Kidney glomerular epithelial cell (primary cell): ENCODE data around the gene TRERF1.

ENCODE experiments used
- DNase-seq: peaks from one replicate; lab custom pipeline; 2025; lab: John Stamatoyannopoulos, UW

Gene TRERF1

DNA sequence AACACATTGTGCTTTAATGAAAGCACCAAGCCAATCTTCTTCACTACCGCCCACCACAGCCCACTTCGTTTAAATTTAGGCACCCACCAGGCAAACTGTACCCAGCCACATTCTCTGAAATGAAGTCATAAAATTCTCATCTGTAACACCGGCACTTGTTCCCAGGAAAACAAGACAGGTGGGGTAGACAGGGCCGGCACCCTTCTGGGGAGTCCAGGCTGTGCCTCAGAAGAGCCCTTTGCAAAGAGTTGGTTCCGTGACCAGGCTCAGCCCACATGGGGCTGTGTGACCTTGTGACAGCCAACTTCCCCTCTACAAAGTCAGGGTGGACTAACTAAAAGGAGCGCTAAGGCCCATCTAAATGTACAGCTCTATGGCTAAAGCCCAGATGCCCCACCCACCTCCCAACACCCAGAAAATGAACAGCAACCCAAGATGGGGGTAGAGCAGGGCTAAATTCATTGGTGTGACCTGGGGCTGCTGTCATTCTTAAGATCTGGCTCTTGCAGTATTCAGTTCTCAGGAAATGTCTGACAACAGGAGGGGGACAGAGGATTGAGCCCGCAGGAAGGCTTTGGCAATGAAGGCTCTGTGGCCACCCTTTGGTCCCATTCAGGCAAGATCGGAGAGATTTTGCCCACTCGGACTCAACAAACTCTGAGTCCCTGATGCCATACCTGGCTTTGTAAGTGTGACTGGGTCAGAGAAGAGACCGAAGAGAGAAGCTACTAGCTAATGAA, 56.7 kb downstream of the TRERF1 start:
- DNase-seq: no peak

DNA sequence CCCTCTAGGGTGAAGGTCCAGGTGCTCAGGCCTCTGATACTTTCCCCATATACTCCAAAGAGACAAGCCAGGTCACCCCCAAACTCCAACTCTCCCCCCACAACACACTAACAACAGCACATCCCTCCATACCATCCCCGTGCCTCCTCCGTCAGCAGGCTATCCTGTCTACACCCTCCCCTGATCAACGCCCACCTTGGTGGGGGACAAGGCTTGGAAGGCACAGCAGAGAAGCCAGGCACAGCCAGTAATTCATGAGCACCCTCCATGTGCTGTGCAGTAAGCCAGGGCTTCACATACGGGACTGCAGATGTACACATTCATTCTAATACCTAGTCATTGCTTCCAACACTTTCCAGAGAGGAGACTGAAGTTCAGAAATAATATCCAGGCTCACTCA, 57.6 kb downstream of the TRERF1 start:
- no peak for DNase-seq

DNA sequence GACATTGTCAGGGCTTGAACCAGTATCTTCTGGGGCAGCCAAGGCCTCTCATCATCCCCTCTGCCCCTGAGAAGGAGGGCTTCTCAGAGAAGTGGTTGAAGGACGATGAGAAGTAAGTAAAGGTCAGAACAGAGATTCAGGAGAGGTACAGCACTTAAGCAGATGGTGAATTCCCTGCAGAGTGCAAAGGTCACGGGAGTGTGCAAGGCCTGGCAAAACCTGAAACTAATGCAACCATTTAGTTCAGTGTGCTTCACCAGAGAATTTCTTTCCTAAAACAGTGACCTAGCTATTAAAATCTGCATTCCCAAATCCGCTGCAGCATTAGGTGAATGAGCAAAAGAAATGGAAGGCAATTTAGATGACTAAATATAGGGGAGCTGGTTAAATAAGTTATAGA, 58.4 kb downstream of the TRERF1 start:
- DNase-seq: no peak

DNA sequence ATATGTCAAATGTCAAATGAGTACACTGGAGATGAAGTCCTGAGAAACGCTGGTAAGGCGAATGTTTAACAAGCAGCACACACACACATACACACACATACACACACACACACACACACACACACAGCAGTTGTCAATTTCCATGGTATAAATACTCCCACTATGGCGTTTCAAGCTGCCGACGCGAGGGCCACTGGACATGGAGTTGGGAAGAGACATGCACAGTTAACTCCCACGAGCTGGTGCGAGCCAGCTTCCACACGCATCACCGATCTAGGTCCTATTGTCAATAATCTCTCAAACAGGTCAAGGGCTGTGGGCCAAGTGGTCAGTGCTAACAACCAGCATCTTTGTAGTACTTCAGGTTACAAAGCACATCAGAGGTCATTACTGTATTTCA, 58.9 kb downstream of the TRERF1 start:
- DNase-seq: peak; percentile 16

DNA sequence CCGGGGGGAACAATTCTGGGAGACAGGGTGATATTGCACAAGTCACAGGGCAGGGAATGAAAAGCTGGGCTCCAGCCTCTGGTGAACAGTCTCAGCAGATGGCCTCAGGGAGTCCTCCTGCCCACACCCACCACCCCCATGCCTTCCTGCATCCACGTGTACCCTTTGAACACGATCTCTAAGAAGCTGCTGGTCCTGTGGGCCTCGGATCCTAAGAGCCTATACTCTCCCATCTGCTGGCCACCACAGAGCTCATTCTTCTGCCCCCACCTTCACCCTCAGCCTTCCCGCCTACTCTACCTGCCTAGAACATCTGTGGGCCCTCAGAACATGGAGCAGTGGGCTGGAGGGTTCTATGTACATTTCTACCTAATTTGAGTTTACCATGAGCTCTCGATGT, 60.3 kb downstream of the TRERF1 start:
- no peak for DNase-seq

DNA sequence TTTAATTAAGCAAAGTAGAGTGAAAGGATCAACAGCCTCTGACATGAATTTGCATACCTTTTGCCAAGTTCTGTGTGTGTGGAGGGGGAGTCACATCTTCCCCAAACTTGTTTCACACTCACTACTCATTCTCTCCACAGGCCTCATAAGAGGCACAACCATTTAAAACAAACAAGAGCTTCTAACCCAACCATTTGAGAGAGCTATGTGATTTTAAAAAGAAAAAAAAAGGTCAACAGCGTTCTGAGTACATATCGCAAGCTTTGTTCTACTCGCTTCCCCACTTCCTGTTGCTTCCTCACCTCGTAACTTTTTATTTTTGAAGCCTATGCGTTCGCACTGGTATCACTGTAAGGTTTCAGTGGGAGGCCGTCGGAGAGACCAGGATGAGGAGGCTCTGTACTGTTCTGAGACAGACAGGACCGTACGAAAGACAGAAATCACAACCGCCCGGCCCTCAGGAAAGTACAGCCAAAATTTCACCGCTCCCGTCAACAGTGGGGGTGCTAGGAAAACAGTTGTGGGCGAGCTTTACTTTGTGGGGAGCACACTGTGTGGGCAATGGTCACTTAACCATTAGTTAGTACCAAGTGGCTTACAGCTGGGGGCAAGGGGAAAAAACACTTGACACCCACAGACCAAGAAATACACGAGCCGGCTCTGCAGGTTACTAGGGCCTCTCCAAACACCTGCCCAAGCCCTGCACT, 61.3 kb downstream of the TRERF1 start:
- no peak for DNase-seq

DNA sequence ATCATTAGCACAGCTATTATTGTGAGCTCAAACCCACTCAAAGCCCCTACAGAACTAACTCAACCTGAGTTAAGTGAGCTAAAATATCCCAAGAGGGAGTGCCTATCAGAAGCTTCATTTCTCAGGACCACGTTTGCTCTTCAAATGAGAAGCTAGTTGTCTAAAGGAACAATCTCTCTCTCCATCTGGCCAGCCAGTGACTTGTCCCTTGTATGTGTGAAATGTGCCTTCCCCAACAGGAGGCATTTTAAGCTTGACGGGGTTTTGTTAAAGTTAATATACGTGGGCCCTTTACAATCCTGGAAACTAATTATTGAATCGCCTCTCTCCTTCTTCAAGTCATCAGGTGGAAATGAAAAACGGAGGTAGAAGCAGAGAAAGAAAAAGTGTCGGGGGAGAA, 62.0 kb downstream of the TRERF1 start:
- no peak for DNase-seq

DNA sequence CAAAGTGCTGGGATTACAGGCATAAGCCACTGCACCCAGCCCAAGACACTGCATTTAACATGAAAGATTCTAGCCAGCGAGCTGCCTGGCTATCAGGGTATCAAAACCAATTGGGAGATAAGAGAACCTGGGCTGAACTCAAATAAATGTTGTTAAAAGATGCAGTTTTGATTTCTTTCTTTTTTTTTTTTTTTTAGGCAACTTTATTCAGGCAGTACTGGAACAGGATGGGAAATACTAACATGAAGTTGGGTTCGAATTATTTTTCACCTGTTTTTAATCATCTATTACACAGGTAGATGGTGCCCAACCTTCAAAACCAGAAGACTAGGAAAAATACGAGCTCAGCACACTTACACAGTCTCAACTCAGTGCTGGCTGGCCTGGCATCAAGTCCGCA, 63.7 kb downstream of the TRERF1 start:
- no peak for DNase-seq

DNA sequence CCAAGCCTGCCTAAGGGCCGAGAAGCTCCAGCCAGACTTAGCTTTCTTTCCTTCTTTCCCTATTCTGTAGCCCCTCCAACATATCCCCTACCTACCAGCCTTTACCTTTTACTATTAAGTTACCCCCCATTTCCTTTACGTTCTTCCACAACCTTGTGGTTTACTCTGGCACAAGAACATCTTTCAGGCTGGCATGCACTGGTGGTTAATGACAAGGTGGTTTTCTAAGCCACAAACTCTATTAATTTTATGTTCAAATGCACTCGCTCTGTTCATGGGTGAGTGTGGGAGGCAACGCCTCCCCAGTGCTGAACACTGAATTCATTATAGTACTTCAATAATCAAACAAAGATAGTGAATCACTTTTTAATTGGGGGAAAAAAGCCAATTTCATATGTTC, 64.4 kb downstream of the TRERF1 start:
- DNase-seq: peak; percentile 30

DNA sequence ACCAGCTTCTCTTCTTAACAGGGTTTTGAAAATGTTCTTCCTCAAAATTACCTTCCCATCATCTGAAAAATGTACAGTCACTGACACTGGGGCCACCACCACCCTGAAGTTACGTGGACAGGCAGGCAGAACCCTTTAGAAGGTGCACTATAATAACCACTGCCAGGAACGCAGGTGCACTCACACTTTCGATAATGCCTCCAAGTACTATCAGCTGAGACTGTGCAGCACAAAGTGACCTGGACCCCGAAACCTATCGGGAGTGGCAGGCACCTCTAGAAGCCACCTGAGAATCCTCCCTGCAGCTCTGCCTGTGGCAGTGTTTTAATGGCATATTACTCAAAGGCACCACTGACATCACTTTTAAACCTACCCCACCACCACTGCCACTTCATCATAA, 66.4 kb downstream of the TRERF1 start:
- no peak for DNase-seq

DNA sequence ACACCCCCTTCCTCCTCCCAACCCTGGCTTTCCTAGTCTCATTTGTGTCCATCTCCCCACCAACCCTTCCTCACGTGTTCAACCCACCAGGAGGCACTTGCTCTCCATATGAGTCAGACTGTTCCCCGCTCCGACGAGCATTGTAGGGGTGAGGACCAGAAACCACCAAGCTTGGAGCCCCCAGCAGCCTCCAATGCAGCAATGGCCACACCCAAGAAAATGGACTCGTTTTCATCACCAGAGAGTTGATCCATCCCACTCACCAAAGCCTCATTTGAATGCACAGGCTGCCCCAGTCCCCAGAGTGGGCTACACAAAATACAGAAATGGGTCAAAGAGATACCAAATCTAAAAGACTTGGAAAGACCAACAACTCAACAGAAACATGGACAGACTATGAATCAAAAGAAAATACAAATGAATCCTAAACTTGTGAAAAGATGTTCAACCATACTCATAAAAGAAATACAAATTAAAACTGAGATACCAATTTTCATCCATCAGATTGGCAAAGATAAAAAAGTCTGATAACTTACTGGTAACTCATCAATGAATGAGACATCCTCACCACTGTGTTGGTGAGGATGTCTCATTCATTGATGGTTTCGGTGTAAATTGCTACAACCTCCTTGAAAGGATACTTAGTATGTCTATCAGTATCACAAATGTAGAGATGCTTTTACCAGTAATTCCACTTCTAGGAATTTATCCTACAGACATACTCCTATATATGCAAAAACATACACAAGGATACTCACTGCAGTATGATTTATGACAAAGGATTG, 68.1 kb downstream of the TRERF1 start:
- no peak for DNase-seq

DNA sequence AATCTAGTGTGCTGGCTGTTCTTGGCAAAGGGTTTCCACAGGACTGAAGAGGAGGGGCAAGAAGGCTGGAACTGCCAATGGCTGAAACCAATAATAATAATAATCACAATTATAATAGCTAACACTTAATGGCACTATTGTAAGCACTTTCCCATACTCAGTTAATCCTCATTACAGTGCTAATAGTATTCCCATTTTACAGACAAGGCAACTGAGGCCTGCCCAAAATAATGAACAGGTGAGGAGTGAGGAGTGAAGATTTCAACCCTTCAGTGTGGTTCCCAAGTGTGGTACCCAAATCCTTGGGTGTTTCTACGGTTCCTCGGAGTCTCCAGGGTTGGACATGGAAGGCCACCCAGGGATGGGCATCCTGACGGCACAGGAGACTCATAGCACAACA, 69.9 kb downstream of the TRERF1 start:
- no peak for DNase-seq

DNA sequence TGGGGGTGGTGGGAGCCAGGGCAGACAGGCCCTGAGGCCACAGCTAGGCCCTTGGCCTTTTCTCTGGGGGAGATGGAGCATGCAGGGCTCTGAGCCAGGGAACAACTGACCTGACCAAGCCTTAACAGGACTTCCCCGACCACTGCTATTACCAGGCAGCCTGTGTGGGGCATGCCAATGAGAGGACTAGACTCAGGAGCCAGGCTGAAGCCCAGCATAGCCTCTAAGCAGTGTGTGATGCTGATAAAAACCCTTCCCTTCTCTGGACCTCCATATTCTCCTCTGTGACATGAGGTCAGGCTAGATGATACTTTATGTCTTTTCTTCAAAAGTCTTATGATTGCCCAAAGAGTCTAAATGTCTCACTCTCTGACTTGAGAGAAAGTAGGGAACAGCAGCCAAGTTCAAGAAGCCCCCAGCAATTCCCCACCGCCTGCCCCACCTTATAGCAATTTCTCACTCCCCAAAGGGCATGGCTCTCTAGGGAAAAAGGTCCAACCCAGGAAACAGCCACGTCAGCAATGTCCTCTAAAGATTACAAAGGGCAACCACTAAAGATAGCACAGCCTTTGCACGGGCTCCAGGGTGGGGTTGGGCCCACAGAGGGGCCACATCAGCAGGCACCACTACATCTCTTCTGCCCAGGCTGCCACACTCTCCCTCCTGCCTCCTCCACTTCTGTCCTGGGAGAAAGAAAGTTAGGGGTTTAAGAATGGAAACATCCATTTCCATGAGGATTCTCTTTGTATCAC, 71.3 kb downstream of the TRERF1 start:
- DNase-seq: no peak

DNA sequence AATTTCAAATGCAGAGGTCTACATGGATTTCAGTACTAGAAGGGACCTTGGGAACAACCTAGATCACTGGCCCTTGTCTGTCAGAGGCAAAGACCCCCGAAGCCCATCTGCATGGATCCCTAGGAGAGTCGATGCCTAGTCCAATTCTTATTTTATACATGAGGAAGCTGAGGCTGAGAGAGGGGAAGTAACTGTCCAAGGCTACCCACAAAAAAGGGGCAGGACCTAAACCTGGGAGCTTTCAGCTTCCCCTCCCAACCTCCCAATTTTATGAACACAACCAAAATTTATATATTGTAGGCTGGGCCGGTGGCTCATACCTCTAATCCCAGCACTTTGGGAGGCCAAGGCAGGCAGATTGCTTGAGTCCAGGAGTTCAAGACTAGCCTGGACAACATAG, 73.2 kb downstream of the TRERF1 start:
- DNase-seq: no peak

DNA sequence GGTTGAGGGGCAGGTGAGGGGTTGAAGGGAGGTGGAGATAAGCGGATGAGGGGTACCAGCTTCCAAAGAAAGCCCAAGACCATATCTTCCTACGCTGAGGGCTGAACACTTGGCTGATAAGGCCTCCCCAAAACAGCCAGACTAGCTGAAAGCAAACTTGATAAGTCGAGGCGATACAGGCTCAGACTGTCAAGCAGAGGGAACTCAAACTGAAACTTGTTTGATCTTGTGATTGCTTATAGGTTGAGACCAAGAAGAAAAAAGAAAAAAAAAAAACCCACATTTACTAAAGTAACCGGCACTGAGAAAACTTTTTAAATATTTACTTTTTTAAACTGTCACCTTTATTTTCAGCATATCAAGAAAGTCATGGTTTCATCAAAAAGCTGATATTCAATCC, 73.6 kb downstream of the TRERF1 start:
- DNase-seq: no peak

DNA sequence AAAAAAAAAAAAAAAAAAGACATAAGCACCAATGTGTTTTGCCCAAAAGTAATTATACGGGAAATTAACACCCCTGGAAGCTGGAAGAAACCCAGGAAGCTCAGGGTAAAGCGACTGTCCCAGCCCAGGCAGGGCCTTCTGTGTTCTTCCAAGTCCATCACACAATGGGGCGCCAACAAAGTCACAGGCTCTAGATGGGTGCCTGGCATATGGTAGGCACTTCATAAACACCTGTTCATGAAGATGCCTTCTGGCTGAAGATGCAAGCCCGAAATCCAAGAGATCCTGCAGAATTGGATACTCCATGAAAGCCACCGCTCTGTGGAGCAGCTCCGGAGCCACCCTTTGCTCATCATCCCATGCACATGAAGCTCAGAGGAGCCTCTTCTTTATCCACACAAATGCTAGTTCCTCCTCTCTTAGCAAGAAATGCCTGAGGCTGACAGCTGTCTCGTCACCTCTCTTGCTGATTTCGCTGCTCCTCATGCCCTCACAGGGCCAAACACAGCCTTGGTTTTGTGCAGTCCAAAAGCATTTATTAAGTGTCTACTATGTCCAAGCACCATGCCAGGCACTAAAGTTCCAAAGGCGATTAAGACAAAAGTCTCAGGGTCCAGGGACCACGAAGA, 76.6 kb downstream of the TRERF1 start:
- no peak for DNase-seq

DNA sequence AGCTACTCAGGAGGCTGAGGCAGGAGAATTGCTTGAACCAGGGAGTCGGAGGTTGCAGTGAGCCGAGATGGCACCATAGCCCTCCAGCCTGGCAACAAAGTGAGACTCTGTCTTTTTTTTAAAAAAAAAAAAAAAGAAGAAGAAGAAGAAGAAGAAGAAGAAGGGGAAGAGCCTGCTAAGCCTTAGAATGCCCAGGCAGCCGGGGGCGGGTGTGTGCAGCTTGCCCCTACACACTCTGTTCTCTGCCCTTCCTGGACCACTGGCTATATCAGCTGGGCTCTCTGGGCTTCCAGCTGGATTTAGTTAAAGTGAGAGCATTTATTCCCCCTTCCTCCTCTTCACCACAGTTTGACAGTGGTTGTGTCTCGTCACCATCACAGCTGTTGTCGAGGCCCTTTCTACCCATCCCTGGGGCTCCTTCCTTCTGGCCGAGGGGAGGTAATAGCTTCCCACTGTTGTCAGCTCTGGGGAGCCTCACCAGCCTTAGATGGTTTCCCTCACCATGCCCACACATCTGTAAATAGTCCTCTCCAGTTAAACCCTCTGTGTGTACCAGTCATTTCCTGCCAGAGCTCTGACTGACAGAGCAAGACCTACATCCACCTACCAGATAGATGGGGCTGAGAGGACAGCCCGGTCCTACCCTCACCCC, 77.6 kb downstream of the TRERF1 start:
- no peak for DNase-seq

DNA sequence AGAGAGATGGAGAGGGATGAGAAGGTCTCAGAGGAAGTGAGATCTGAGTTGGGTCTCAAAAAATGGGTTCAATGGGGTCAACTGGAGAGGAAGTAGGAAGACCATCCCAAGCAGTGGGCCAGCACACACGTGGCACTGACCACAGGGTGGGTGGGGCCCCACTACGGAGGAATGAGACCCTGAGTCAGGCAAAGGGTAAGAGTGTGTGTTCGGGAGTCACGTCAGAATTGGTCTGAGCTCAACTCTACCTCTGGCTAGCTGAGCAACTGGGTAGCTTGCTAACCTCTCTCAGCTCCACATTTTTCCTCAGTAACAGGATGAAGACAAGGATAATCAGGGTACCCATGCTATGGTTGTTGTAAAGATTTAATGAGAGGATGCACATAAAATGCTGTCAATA, 79.0 kb downstream of the TRERF1 start:
- DNase-seq: no peak

DNA sequence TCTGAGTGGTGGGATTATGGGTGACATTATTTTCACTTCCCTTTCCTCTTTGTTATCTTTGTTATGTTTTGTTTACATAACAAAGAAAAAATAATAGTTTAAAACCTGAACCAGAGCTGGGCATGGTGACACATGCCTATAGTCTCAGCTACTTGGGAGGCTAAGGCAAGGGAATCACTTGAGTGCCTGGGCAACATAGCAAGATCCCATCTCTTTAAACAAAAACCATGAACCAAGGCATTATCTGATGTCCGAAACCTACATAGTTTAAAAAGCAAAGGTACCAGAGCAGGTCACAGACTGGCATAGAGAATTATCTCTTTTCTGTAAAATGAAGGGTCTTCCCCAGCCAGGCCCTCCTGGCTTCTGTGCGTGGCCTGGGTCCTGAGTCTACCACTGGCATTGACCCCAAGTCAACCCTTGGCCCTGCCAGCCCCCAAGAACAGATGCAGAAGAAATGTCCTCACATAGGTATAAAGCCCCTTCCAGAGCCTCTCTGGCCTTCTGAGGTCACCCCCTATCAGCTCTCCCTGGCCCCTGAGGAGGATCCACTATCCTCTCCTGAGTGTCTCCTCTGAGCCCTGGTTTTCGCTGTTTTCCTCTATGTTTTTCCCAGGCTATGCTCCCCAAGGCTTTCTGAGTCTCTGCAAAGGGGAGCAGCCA, 81.3 kb downstream of the TRERF1 start:
- no peak for DNase-seq

DNA sequence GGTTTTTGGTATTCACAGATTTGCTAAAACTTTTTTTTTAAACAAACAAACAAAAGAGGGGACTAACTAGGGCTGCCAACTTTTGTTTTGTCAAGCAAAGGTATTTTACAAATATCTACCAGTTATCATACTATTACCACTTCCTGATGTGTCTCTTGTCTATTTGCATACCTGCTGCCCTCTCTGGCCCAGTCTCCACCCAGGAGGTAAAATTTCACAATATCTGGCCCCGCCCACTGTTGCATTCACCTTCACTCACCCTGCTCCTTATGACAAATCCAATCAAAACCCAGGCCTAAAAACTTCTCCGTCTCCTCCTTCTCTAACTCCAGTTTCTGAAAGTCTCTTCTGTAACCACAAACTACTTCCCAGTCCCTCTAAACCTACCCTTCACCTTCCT, 82.2 kb downstream of the TRERF1 start:
- DNase-seq: no peak

DNA sequence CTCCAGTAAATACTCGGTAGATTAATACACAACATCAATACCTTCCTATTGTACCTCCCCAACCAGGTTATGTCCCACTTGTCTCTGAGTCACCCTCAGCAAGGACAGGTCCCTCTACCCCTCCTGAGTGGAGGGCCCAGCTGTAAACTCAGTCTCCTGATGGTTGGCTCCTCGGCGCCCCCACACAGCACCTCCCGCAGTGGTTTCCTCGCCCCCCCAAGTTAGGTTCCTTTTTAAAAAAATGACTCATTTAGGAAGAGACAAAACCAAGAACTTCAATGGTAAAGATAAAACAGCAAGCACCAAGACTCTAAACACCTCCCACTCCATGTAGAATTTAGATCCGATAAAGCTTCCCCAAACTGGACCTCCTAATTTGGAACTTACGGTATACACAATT, 83.5 kb downstream of the TRERF1 start:
- DNase-seq: no peak
